Gastroesophageal sphincter (tissue), 3 donors: ENCODE data around the gene CCNYL1.

Experiments used
- CTCF ChIP-seq, 4 experiments: fragments of 200-600 bp in 2 of 4; fragments of 450-650 bp in 2 of 4; sonication (generic) in 1 of 4; IDR thresholded peaks; one replicate each; pipeline ENCODE4 v1.5.1; 2017 to 2019; ENCODE audit warnings: antibody characterized with exemption in 4 of 4, mild to moderate bottlenecking in 2 of 4, moderate library complexity in 2 of 4
- EP300 ChIP-seq: sonication (generic); formaldehyde crosslinking; IDR thresholded peaks from one replicate; pipeline ENCODE4 v1.6.1; 2017; ENCODE audit warnings: antibody characterized with exemption, mild to moderate bottlenecking
- POLR2A ChIP-seq, 2 donors: fragments of 450-650 bp; IDR thresholded peaks; one replicate each; pipeline ENCODE4 v1.6.1; 2017; ENCODE audit warnings: antibody characterized with exemption in 2 of 2, mild to moderate bottlenecking in 2 of 2, moderate library complexity in 1 of 2
- POLR2AphosphoS5 ChIP-seq: sonication (generic); formaldehyde crosslinking; IDR thresholded peaks from one replicate; pipeline ENCODE4 v1.6.1; 2017; ENCODE audit warnings: antibody characterized with exemption

- no peak for TF ChIP-seq CTCF (IDR thresholded peaks at IDR 0.05)
- TF ChIP-seq POLR2A (IDR thresholded peaks at IDR 0.05) = no peak
- no peak for TF ChIP-seq POLR2AphosphoS5
- no peak for TF ChIP-seq EP300
Measured at GRCh38 chr2:207791579-207792243, 80.3 kb downstream of the CCNYL1 start.
